Skeletal muscle tissue (tissue), 4 donors: ENCODE measurements around the gene NKD2. TPM values are rescaled to one million over a fixed set of nuclear protein-coding genes. Genes with fewer than 3 reads are reported as not detected.

ENCODE experiments used
- H3K27ac ChIP-seq: one replicate; pipeline ENCODE4 v1.7.0; 2013; ENCODE audit warnings: mild to moderate bottlenecking, low read depth, low read length, inconsistent platforms
- H3K27me3 ChIP-seq, 3 donors: one replicate each; pipeline ENCODE4 v1.7.0; 2013; ENCODE audit warnings: low read length in 3 of 3; ENCODE audit not compliant: control insufficient read depth in 3 of 3, insufficient read depth in 3 of 3
- H3K36me3 ChIP-seq, 3 donors: one replicate each; pipeline ENCODE4 v1.7.0; 2013; ENCODE audit warnings: low read length in 3 of 3; ENCODE audit not compliant: control insufficient read depth in 3 of 3, insufficient read depth in 3 of 3
- H3K4me1 ChIP-seq, 3 donors: one replicate each; pipeline ENCODE4 v1.7.0; 2013; ENCODE audit warnings: low read length in 3 of 3, mild to moderate bottlenecking in 3 of 3; ENCODE audit not compliant: control insufficient read depth in 3 of 3, insufficient read depth in 3 of 3
- H3K4me3 ChIP-seq, 3 donors: one replicate each; pipeline ENCODE4 v1.7.0; 2013; ENCODE audit warnings: low read length in 3 of 3
- H3K9ac ChIP-seq, 3 donors: one replicate each; pipeline ENCODE4 v1.7.0; 2013; ENCODE audit warnings: low read length in 3 of 3, mild to moderate bottlenecking in 3 of 3, moderate library complexity in 2 of 3, low read depth in 1 of 3
- H3K9me3 ChIP-seq, 3 donors: one replicate each; pipeline ENCODE4 v1.7.0; 2013; ENCODE audit warnings: low read length in 3 of 3; ENCODE audit not compliant: control insufficient read depth in 3 of 3
- total RNA-seq: library from RNA; depleted of rRNA; stranded (reverse); fragments of >200 nt; gene quantifications from one replicate; pipeline ENCODE4 v1.2.3, GENCODE V29; 2014
- donor health status: Osteomylitis.

NKD2 gene
- total RNA-seq, 1 donor from 2014 or later, result 1.6 TPM

- Histone ChIP-seq H3K4me3 (no peak overlapping the region), H3K27me3 (peaks cover 0 to 12% (median 6%) of the 10 kb centered on the region in 3 donors), H3K9me3 (no peaks in the 10 kb centered on the region), H3K4me1 (peaks cover 0 to 3% (median 0%) of the 10 kb centered on the region in 3 donors), H3K9ac (no peak overlapping the region), H3K36me3 (peaks cover 0 to 8% (median 8%) of the 10 kb centered on the region in 3 donors), H3K27ac (no peak overlapping the region)
These were observed 39.6 kb downstream of the NKD2 start for GRCh38 chr5:1048162-1048721.

GRCh38 chr5:1048861-1049838 is 40.5 kb downstream of the NKD2 start:
- Histone ChIP-seq H3K9me3 (no peaks in the 10 kb centered on the region), H3K27me3 (peaks cover 0 to 12% (median 6%) of the 10 kb centered on the region in 3 donors), H3K27ac (no peak overlapping the region), H3K36me3 (peaks cover 0 to 9% (median 8%) of the 10 kb centered on the region in 3 donors), H3K9ac (no peak overlapping the region), H3K4me3 (no peak overlapping the region), H3K4me1 (peaks cover 0 to 11% (median 0%) of the 10 kb centered on the region in 3 donors)

- Histone ChIP-seq H3K36me3 (peaks cover 7 to 15% (median 13%) of the 10 kb centered on the region in 3 donors), H3K4me1 (peaks cover 0 to 11% (median 0%) of the 10 kb centered on the region in 3 donors), H3K9me3 (no peaks in the 10 kb centered on the region), H3K27me3 (peaks cover 0 to 12% (median 6%) of the 10 kb centered on the region in 3 donors), H3K27ac (no peak overlapping the region), H3K4me3 (no peak overlapping the region), H3K9ac (no peak overlapping the region)
These were observed 42.1 kb downstream of the NKD2 start for GRCh38 chr5:1050423-1051365.

- H3K9me3 ChIP-seq, result no peaks in the 10 kb centered on the region
- H3K9ac ChIP-seq, result no peak overlapping the region
- no peak overlapping the region for H3K27ac ChIP-seq
- H3K36me3 ChIP-seq, result peaks cover 7 to 20% (median 13%) of the 10 kb centered on the region in 3 donors
- H3K4me3 ChIP-seq, result no peak overlapping the region
- peaks cover 0 to 12% (median 6%) of the 10 kb centered on the region in 3 donors for H3K27me3 ChIP-seq
- peaks cover 0 to 11% (median 0%) of the 10 kb centered on the region in 3 donors for H3K4me1 ChIP-seq
These were observed 42.7 kb downstream of the NKD2 start for GRCh38 chr5:1051366-1051720.

GRCh38 chr5:1052076-1052475 is 43.5 kb downstream of the NKD2 start:
- H3K27me3 ChIP-seq, result peaks cover 0 to 12% (median 6%) of the 10 kb centered on the region in 3 donors
- H3K27ac ChIP-seq, result no peak overlapping the region
- no peak overlapping the region for H3K4me3 ChIP-seq
- peaks cover 0 to 11% (median 0%) of the 10 kb centered on the region in 3 donors for H3K4me1 ChIP-seq
- H3K9ac ChIP-seq, result no peak overlapping the region
- H3K9me3 ChIP-seq, result no peaks in the 10 kb centered on the region
- H3K36me3 ChIP-seq, result peaks cover 7 to 24% (median 13%) of the 10 kb centered on the region in 3 donors

- H3K27me3 ChIP-seq, result peaks cover 0 to 12% (median 6%) of the 10 kb centered on the region in 3 donors
These were observed 44.2 kb downstream of the NKD2 start for GRCh38 chr5:1052641-1053390.

GRCh38 chr5:1053391-1054017 is 44.9 kb downstream of the NKD2 start:
- Histone ChIP-seq H3K9me3 (no peaks in the 10 kb centered on the region), H3K27ac (no peak overlapping the region), H3K9ac (no peak overlapping the region), H3K4me1 (peaks cover 0 to 11% (median 0%) of the 10 kb centered on the region in 3 donors), H3K4me3 (no peak overlapping the region), H3K27me3 (peaks cover 0 to 12% (median 6%) of the 10 kb centered on the region in 3 donors), H3K36me3 (peaks cover 7 to 24% (median 13%) of the 10 kb centered on the region in 3 donors)

More at GRCh38 chr5:1052641-1053390, 44.2 kb downstream of the NKD2 start:
- peaks cover 0 to 11% (median 0%) of the 10 kb centered on the region in 3 donors for H3K4me1 ChIP-seq
- no peak overlapping the region for H3K4me3 ChIP-seq
- H3K9ac ChIP-seq, result no peak overlapping the region
- no peaks in the 10 kb centered on the region for H3K9me3 ChIP-seq
- H3K36me3 ChIP-seq, result peaks cover 7 to 24% (median 13%) of the 10 kb centered on the region in 3 donors
- no peak overlapping the region for H3K27ac ChIP-seq

- Histone ChIP-seq H3K27ac (no peak overlapping the region), H3K4me3 (no peak overlapping the region), H3K27me3 (peaks cover 0 to 12% (median 6%) of the 10 kb centered on the region in 3 donors), H3K36me3 (peaks cover 13 to 27% (median 17%) of the 10 kb centered on the region in 3 donors), H3K9ac (no peak overlapping the region), H3K9me3 (no peaks in the 10 kb centered on the region), H3K4me1 (peaks cover 0 to 11% (median 0%) of the 10 kb centered on the region in 3 donors)
These were observed 45.6 kb downstream of the NKD2 start for GRCh38 chr5:1054018-1054798.
